Right kidney (tissue), 1 donor: ENCODE measurements around the gene AHDC1.

Source experiments
- DNase-seq: peaks from one replicate; pipeline ENCODE4 v3.0.0-alpha.2; 2016

AHDC1 gene

GRCh38 chr1:27583479-27583878 lies 20.5 kb downstream of the AHDC1 start:
- no peak for DNase-seq

DNA sequence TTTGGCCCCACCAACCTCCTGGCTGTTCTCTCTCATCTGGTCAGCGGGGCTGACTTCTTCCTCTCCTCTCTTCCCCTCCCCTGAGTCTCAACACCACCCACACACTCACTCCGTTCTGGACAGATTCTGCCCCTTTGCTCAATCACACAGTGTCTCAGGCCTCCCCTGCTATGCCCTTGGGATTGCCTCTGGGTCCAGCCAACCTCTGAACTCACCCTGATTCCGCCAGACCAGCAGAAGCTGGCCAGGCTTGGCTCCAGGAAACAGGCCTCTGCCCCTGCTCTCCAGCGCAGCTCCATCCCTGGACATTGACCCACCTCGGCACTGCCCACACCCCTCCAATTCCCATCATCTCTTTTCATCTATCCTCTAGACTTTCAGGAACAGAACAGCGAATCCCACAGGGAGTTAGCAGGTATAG lies 22.1 kb downstream of the AHDC1 start:
- peak; percentile 2 for DNase-seq

DNA sequence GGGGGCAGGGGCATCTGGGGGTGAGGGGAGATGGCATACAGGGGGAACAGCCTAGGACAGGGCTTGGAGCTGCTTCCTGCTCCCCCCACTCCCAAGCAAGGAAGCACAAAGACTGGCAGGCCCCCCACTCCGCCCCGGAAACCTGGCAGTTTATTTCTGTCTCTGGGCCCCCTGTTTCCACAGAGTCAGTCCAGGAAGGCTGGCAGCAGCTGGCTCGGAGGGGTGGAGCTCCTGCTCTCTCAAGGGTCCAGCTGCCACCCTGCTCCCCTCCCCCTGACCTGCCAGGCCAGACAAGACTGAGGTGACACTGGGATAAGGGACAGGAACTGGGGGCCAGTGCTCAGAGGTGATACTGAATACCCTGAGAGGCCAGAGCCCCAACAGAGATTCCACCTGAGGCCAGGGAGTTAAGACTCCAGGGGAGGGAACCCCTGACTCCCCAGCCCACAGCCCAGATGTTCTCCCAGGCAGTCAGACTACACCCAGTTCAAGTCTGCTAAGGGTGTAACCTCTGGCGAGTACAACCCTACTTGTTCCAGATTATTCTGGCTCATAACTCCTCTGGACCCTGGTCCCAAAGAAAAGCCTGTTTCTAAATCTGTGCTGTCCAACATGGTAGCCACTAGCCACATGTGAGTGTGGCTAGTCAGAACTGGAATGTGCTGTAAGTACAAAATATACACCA lies 26.3 kb downstream of the AHDC1 start:
- peak; percentile 11 for DNase-seq

- DNase-seq = no peak
Observed at GRCh38 chr1:27576806-27577227, 27.1 kb downstream of the AHDC1 start.

DNA sequence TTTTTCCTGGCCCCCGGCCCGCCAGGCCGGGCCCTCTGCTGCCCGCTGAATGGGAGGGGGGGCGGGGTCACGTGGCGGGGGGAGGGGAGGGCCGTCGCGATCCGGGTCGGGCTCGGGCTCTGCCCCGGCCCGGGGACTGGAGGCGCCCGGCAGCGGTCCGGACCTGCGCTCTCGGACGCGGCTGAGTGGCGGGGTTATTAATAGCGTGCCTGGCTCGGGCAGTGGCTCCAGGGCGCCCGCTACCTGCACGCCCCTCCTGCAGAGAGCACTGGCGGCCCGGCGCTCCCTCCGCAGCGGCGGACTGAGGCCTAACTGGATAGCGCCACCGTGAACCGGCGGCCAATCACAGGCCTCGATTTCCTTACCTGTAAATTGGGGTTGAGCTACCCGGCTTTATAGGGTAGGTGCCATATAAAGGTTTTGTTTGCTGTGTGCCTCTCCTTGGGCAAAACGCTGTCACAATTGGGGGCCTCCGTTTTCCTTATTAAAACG lies 28.1 kb downstream of the AHDC1 start:
- DNase-seq = peak; percentile 63

DNA sequence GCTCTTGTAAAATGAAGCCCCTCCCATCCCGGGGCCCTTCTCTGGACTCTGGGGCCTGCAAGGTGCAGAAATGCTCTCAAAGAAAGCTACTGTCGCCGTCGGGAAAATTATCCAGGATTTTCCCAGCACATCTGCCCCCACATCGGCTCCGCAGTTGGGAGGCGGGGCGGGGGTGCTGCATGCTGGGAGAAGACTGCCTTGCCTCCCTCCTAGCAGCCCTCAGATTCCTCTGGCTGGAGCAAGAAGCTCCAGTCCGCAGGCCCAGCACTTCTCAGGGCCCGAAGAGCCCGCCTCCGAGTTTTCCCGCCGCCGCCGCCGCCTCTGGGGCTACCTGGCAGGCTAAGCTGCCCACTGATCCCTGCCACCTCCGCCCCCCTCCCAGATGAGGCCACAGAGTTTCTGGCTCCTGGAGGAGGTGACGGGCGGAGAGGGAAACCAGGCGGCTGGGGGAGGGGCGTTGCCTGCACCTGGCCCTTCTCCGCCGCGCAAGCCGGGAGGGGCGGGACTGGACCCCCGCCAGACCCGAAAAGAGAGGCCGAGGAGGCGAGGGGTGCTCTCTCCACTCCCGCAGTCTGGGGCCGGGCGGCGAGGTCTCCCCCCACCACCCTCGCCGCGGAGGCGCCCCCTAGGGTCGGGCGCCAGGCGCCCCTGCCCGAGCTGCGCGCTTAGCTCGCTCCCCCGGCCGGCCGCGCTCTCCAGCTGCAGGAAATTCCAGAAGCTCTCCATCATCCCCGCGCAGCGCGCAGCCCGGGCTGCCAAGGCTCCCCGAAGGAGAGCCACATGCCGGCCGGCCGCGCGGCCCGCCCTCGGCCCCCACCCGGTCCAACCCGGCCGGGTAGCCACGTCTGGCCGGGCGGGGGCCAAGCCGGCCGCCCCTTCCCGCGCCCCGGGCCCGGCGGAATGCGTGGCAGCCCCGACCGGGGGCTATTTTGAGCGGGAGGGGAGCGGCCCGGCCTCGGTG lies 28.8 kb downstream of the AHDC1 start:
- DNase-seq = peak; percentile 93

DNA sequence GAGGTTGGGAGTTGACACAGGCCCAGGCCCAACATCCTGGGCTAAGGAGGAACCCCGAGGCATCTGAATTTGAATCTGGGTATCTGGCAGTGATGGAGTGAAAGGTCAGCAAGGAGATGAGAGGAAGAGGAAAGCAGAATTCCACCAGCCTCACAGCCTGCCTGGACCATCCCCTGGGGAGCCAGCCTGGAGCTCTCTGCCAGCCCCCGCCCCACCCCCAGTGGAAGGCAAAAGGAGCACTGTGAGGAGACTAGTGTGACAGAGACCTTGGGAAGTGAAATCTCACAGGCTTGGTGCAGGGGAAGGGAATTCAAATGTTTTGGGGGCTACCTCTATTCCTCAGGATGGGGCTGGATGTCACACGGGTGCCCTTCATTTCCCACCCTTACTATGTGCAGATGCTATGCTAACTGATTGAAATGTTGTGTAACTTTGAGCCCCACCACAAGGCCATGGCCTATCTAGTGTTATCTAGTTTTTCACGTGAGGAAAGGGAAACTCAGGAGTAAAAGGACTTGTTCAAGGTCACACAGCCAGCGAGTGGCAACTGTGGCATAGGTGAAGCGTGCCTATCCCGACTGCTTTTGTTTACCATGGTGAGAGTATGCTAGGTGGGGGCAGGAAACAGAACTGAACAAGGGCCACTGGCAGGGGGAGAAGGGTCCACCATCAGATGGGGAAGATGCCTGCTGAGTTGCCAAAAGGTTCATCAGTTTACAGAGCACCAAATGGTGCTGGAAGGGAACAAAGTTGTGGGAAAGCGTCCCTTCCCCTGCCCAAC lies 29.8 kb downstream of the AHDC1 start:
- no peak for DNase-seq

DNA sequence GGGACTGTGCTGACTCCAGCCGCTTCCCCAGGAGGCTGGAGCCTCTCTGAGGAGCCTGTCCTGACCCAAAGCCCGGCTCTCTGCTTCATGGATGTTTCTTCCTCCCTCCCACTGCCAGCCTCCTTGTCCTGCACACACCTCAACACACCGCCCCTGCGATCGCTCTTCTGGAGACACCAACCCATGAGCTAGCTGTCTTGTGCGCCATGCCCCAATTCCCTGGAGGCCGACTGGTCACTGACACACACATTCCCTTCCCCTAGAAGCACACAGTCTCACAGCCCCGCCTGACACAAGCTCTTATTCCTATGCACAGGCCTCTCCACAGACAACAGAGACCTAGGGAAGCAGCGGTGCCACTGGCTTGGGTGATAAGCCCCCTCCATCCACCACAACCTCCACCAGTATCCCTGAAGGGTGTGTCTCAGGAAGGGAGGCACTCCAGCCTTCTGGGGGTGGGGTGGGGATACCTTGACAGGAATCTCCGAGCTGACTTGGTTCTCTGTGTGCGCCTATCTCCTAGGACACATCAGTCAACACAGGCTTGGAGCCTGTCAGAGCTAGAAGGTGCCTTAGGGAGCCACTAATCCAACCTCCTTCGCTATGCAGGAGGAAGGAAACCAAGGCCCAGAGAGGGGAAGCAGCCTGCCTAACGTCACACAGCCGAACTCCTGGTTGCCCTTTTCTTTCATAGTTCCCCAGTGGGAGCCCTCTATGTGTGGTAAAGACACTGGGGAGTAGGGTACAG lies 31.1 kb downstream of the AHDC1 start:
- peak; percentile 55 for DNase-seq

DNA sequence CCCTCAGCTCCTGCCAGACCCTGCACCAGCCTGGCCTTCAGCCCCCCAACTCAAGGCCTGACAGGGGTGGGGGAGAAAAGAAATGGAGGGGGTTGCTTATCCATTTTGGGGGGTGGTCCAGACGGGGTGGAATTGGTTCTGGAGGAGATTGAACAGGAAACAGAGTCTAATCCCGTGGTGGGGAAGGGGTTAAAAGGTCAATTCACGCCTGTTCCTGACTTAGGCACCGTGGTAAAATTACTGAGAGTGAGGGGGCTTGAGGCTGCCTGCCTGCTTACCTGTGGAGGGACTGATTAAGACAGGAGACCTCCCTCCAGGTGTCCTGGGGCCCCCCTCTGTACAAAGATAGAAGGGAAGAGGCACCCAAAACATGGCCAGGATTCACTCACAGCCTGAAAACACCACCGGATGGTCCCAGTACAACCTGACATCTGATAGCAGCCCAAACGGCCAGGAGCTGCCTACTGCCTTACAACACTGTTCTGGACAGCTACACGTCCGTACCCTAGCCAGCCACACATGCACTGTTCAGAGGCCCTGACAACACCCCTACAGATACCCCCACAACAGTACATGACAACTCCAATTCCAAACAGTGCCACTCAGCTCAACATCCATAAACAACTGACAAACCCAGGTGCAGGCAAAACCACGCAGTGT lies 31.8 kb downstream of the AHDC1 start:
- DNase-seq = peak; percentile 64

DNA sequence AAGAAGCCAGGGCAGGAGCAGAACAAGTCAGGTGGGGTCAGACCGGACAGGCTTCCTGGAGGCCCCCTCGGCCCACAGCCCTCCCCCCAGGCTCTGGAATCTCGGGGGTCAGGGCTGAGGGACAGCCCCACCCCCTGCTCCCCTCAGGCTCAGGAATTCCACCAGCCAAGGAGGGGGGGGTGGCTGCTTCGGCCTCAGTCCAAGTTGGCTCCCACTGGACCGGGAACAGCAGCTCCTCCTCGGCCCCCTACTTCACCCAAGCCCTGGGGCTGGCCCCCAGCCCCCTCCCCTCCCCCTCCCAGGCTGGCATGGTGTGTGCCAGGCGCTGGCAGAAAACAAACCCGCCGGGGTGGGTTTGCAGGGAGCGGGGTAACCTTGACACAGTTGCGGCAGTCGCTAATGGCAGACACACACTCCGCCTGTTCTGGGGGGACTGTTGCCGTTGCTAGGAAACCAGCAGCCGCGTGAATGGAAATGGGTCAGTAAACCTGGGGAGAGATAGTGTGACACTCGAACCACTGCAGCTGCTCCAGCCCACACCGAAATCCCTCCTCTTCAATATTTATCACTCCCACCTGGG lies 32.4 kb downstream of the AHDC1 start:
- DNase-seq = peak; percentile 54

DNA sequence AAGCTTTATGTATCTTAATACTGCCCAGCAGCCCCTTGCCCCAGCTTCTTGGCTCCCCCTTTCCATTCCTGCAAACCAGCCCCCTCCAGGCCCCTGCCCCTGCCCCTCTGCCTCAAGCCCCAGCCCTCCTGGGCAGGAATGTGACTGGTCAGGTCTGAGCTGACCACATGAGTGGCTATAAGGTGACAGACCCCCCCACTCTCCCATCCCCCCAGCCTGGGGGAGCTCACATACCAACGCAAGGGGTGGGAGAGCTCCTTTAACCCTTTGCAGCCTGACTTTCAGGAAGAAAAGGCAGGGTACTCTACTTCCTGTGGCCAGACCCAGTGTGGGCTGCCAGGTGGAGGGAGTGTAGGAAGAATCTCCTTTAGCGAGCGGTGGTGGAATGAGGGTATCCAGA lies 33.2 kb downstream of the AHDC1 start:
- no peak for DNase-seq

GRCh38 chr1:27570356-27570755 lies 33.6 kb downstream of the AHDC1 start:
- DNase-seq = peak; percentile 63

DNA sequence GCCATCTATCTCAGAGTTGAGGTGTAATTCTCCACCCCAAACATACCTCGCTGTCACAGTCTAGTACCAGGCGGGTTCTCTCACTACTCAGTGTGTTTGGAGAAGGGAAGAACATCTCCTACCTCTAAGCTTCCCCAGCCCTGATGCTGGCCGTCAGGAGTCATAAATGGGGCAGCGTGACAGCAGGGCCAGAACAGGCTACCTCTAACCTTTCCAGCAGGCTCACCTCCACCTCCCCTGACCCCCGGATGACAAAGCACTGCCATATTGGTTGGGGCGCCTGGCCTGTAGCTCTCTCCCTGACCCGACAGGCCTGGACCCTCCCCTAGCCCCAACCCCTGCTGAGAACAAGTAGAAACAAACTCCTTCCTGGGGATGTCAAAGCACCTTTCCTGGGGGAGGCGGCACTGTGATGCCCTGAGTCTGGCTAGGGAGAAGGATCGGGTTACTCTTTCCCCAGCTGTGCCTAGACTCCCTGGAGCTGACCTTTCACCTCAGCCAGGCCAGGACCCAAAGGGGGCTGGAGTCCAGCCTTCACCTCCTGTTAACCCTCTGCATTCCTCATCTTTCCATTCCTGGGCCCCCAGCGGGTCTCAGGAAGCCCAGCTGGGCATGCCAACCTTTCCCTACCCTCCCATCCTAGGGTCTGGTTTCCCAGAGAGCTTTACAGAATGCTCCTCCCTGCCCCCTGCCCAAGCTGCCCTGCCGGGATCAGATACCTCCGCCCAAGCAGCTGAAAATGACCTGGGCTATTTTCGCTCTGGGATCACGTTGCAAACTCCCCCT lies 34.2 kb downstream of the AHDC1 start:
- DNase-seq = peak; percentile 60

- DNase-seq = no peak
Observed at GRCh38 chr1:27569088-27569460, 34.9 kb downstream of the AHDC1 start.

- peak; percentile 95 for DNase-seq
Observed at GRCh38 chr1:27568300-27569087, 35.5 kb downstream of the AHDC1 start.

GRCh38 chr1:27567971-27568299 lies 36.0 kb downstream of the AHDC1 start:
- DNase-seq = no peak

GRCh38 chr1:27567146-27567526 lies 36.8 kb downstream of the AHDC1 start:
- peak; percentile 52 for DNase-seq

DNA sequence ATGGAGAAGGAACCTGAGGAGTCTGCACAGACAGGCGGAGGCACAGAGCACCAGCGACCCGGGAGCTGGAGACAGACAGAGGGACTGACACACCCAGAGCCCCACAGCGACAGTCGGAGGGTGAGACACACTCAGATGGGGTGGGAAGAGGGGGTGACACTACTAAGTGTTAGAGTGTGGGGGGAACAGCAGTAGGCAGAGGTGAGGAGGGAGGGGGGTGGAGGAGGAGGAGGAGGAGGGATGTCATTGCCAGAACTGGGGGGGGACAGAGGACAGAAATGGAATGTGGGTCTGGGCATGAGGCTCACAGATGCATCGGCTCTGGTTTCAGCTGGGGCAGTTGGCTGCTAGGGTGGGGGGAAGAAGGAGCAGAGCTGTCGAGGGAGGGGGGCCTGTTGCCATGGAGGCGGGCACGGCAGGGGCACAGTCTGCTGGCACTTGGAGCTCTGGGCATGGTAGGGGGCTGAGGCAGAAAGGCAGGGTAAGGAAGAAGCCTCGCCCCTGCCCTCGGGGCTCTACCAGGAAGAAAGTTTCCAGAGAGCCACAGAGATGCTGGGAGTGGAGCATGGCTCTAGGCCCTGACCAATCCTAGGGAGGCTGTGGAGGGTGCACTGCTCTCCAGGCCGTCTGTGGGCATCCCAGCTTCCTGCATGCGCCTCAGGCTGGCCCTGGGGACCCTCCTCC lies 37.3 kb downstream of the AHDC1 start:
- DNase-seq = no peak
